ENCODE measurements around the gene CASKIN2. TPM values are rescaled to one million over a fixed set of nuclear protein-coding genes. Genes with fewer than 3 reads are reported as not detected.

CASKIN2 gene
- total and polyA plus RNA-seq, 11 donors, result 19.5 to 51.2 (median 36.9) TPM

- no peak overlapping the region for H3K4me3 ChIP-seq
- H3K27ac ChIP-seq, result no peak overlapping the region
- no peaks in the 10 kb centered on the region for H3K4me1 ChIP-seq
- H3K9me3 ChIP-seq, result no peaks in the 10 kb centered on the region
- WGBS, 4 donors, result 86 to 95% (median 92%) methylated on average over 36 to 37 of the region's 38 CpGs
- no peak for ATAC-seq
- DNase-seq, result no peak
- intact Hi-C loops (cut with DNase I), result no loop called here
- TF ChIP-seq POLR2A (IDR thresholded peaks at IDR 0.05), result no peak
- TF ChIP-seq, protein P1, sequence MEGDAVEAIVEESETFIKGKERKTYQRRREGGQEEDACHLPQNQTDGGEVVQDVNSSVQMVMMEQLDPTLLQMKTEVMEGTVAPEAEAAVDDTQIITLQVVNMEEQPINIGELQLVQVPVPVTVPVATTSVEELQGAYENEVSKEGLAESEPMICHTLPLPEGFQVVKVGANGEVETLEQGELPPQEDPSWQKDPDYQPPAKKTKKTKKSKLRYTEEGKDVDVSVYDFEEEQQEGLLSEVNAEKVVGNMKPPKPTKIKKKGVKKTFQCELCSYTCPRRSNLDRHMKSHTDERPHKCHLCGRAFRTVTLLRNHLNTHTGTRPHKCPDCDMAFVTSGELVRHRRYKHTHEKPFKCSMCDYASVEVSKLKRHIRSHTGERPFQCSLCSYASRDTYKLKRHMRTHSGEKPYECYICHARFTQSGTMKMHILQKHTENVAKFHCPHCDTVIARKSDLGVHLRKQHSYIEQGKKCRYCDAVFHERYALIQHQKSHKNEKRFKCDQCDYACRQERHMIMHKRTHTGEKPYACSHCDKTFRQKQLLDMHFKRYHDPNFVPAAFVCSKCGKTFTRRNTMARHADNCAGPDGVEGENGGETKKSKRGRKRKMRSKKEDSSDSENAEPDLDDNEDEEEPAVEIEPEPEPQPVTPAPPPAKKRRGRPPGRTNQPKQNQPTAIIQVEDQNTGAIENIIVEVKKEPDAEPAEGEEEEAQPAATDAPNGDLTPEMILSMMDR (IDR thresholded peaks at IDR 0.05), result no peak
- no peaks in the 10 kb centered on the region for H3K36me3 ChIP-seq
- H3K27me3 ChIP-seq, result no peaks in the 10 kb centered on the region
Measured at GRCh38 chr17:75558666-75559530, 43.6 kb upstream of the CASKIN2 start.

DNA sequence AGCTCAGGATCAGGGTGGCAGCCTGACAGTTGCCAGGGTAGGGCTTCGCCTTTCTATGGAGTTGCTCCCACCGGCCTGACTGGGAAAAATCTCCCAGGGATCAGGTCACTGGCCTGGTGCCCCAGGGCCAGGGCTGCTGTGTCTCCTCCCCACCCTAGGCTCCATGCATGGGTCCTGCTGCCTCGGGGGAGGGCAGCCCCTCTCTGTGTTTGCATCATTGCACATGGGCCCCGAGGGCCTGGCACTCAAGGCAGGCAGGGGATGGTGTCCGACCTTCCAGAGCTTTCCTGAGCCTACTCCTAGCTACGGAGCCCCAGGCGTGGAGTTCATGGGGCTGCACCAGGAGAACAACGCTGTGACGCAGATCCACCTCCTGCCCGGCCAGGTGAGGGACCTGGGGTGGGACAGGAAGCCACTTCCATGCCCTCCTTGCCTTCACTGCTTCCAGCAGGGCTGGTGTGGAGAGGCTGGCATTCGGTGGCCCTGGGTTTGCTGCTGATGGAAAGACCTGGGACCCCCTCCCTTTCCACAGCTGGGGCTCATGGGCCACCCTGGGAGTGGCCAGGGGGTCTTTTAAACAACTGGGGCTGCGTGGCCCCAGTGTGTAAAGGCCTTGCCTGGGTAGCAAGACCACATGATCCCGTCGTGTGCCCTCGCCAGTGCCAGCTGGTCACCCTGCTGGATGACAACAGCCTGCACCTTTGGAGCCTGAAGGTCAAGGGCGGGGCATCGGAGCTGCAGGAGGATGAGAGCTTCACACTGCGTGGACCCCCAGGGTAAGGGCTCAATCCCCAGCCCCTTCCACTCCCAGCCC, 42.7 kb upstream of the CASKIN2 start:
- intact Hi-C loops (cut with DNase I), result no loop called here
- Histone ChIP-seq H3K36me3 (no peaks in the 10 kb centered on the region), H3K9me3 (no peaks in the 10 kb centered on the region), H3K4me1 (peaks cover 0 to 2% (median 0%) of the 10 kb centered on the region in 12 donors), H3K27ac (no peak overlapping the region), H3K27me3 (no peaks in the 10 kb centered on the region), H3K4me3 (no peak overlapping the region)
- DNase-seq (no peak), ATAC-seq (peak in 1 of 4 donors; percentile 19)
- TF ChIP-seq, protein P1 (IDR thresholded peaks at IDR 0.05), result no peak
- no peak for TF ChIP-seq POLR2A (IDR thresholded peaks at IDR 0.05)
- WGBS, 4 donors, result 89 to 98% (median 93%) methylated on average over 7 to 18 of the region's 18 CpGs

DNA sequence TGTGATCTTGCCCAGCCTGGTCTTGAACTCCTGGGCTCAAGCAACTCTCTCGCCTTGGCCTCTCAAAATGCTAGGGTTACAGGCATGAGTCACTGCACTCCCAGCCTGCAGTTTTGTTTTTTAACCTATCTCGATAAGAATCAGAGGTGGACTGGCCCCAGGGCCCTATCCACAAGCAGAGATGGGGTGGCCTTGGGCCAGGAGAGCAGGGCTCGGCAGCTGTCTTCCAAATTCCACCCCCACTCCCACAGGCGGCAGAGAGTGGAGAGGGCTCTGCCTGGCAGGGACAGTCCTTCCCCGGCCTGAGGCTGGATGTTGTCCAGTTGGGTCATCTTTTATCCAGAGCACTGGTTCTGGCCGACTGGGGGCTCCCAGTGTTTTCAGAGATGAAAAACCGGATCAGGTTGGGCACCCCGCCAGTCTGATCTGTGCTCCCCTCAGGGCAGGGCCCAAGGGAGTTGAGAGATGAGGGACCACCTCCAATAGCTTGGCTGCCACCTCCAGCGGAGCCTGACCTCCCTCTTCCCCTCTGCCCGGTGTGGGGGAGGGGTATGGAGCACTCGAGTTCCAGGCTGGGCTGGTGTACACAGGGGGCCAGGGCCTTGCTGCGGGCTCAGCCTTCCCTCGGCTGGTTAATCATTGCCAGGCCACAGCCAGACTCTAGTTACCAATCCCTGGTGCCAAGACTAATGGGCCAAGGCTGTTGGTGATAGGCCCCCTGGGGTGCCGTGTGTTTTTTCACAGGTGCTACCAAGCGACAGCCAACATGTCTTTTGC, 41.9 kb upstream of the CASKIN2 start:
- Histone ChIP-seq H3K4me1 (peaks cover 0 to 6% (median 0%) of the 10 kb centered on the region in 12 donors), H3K9me3 (no peaks in the 10 kb centered on the region), H3K27me3 (no peaks in the 10 kb centered on the region), H3K27ac (no peak overlapping the region), H3K4me3 (no peak overlapping the region), H3K36me3 (no peaks in the 10 kb centered on the region)
- intact Hi-C loops (cut with DNase I), result no loop called here
- peak in 3 of 4 donors; percentile 27 to 41 (median 35) for ATAC-seq
- TF ChIP-seq, protein P1 (IDR thresholded peaks at IDR 0.05), result no peak
- no peak for TF ChIP-seq POLR2A (IDR thresholded peaks at IDR 0.05)
- no peak for DNase-seq
- WGBS, 4 donors, result 63 to 69% (median 68%) methylated on average over 9 to 15 of the region's 15 CpGs

Data from heart left ventricle (tissue), 16 donors.